ENCODE data around the gene NOTO. TPM values are rescaled to one million over a fixed set of nuclear protein-coding genes. Genes with fewer than 3 reads are reported as not detected.

NOTO gene, protein sequence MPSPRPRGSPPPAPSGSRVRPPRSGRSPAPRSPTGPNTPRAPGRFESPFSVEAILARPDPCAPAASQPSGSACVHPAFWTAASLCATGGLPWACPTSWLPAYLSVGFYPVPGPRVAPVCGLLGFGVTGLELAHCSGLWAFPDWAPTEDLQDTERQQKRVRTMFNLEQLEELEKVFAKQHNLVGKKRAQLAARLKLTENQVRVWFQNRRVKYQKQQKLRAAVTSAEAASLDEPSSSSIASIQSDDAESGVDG
- not detected in 2 replicates for total RNA-seq

DNA sequence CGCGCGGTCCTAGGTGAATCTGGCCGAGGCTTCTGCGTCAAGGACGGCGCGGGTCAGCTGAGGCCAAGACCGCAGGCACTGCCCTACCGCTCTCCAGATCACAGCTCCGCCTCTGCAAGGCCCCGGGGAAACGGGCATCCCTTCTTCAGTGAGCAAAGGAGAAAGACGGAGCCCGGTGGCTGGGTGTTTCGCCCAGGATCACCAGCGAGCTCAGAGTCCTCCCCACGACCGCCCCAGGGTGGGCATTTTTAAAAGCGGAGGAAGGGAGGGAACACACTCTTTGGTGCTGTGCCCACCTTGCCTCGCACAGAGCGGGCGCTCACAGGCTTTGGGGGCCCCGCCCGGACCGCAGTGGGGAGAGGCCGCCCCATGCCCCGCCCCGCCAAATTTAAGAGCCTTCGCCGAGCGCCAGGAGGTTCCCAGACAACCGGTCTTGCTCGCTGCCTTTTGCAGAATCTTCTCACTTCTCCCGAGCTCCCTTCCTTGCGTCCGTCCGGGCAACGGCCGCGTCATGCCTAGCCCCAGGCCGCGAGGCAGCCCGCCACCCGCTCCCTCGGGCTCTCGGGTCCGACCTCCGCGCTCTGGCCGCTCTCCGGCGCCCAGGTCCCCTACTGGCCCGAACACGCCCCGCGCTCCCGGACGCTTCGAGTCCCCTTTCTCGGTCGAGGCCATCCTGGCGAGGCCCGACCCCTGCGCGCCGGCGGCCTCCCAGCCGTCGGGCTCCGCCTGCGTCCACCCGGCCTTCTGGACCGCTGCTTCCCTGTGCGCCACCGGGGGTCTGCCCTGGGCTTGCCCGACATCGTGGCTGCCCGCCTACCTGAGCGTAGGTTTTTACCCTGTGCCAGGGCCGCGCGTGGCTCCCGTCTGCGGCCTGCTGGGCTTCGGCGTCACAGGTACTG lies at the start of gene NOTO:
Gene NOTO (plus strand): TSS at position 419 of the 899 bp plus-strand sequence. CDS start 93 bp downstream, at position 512.

DNA sequence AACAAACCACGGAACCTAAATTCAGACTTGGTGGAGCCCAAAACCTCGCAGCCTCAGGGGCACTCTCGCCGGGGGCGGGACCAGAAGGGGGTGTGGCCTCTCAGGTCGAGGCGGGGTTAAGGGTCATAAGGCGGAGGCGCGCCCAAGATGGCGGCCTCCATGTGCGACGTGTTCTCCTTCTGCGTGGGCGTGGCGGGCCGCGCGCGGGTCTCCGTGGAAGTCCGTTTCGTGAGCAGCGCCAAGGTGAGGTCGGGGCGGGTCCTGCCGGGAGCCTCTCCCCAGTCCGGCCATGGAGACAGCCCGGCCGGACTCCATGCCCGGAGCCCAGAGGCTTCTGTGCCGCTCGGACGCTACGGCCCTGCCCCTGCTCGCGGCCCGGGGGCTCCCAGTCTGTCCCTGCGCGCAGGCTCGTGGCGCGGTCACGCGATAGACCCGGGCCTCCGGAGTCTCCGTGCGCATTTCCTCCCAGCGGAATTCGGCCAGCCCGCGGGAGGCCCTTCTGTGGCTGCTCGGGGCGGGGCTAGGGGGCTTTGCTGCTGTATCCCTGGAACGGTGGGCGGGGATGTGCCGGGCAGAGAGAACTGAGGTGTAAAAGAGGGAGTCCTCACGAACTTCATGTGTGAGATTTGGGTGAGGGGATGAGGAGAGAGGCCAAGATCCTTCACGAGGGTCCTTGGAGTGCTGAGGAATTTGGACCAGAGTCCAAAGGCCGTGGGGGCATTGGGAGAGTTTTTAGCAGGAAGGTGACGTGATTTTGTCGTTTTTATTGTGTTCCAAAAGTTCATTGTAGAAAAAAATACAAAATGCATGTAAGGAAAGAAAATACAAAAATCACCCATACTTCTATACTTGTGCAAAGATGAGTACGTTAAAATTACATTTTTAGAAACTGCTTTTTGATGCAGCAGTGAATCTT lies 12.0 kb downstream of the NOTO start, which contains the start of gene SMYD5:
Gene SMYD5 (plus strand): TSS at position 126 of the 916 bp plus-strand sequence. CDS start 22 bp downstream, at position 148.

DNA sequence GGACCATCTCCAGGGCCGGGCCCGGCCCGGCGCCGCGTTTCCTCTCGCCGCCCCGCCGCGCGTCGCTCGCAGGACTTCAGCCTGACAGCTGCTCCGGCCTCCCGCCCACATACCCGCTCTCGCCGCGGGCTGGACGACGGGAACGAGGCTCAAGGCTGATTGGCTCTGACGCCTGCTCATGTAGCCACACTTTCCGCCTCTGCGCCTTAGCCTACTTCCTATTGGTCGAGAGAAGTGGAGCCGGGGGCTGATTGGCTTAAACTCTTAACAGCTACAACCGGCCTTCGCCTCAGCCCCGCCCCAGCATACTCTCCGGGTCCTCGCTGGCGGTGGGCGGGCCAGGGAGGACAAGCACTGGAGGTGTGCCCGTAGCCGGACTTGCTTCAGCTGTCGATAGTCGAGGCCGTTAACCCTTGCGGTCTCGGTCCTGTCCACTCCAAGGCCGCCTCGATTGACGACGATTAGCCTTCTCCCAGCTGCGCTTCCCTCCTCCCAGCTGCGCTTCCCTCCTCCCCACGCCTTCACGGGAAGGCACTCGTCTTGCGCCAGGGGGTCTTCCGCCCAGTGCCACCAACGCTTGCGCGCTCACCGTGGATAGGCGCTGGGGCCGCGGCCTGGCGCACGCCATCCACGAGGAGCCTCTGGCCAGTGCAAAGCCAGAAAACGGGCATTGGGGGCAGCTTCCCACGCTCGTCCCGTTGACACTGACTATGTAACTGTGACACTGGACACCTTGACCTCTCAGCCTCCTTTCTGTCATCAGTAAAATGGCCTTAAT lies 31.0 kb downstream of the NOTO start, which contains the start of gene PRADC1:
Gene PRADC1 (minus strand): TSS at position 86 of the 778 bp plus-strand sequence. CDS start 79 bp downstream, at position 7.

DNA sequence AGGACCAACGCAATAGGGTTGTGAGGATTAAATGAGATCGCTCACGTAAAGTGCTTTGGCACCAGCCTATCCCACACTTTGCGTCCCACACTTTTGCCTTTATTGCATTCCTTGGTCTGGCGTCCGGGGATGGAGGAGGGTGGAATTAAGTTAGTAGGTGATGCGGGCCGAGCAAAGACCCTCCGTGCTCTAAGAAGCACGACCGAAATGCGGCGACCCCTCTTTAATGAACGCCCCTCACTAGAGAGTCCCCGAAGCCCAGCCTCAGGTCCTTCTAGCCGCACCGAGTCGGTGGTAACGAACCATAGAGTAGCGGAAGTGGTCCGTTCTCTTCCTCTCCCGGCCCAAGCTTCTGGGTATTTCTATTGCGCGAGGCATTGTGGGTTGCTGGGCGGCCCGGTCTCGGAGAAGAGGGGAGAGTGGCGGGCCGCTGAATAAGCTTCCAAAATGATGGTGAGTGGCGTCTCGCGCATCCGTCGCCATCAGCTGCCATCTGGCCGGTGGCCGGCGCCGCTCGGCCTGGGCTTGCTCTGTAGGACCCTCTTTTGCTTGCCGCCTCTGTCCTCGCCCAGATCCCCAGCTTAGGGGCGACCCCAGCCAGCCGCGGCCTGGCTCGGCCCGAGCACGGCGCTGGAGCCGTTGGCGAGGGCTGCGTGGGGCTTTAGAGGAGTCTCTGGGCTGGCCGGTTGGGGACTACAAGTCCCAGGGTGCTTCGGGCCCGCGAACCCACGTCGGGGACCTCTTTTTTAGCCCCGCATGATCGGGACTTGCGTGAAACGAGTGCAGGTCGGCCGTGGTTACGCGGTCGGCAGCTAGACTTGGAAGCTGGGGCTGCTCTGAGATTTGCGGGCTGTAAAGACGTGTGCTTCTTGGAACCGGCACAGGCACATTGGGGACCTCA lies 31.8 kb downstream of the NOTO start, which contains the start of gene CCT7:
Gene CCT7 (plus strand): TSS at position 377 of the 901 bp plus-strand sequence. CDS start 71 bp downstream, at position 448.

Other genes starting within 250 kb of the NOTO start
- gene SFXN5, start 130.9 kb upstream of the NOTO start, total RNA-seq = 14.8 and 21.3 TPM in 2 replicates
- gene RAB11FIP5, start 89.6 kb upstream of the NOTO start, total RNA-seq = 30.9 and 58.9 TPM in 2 replicates
- 14.0 and 26.5 TPM in 2 replicates for gene SMYD5, start 11.7 kb downstream of the NOTO start, total RNA-seq
- gene PRADC1, start 30.7 kb downstream of the NOTO start, total RNA-seq = 9.1 and 13.7 TPM in 2 replicates
- 280 and 380 TPM in 2 replicates for gene CCT7, start 31.7 kb downstream of the NOTO start, total RNA-seq
- 1.8 and 2.4 TPM in 2 replicates for gene FBXO41, start 81.9 kb downstream of the NOTO start, total RNA-seq
- gene EGR4, start 91.0 kb downstream of the NOTO start, total RNA-seq = not detected in 2 replicates
- gene ALMS1, start 183.3 kb downstream of the NOTO start, total RNA-seq = 14.6 and 23.9 TPM in 2 replicates